ENCODE measurements around the gene EYA2.

DNA sequence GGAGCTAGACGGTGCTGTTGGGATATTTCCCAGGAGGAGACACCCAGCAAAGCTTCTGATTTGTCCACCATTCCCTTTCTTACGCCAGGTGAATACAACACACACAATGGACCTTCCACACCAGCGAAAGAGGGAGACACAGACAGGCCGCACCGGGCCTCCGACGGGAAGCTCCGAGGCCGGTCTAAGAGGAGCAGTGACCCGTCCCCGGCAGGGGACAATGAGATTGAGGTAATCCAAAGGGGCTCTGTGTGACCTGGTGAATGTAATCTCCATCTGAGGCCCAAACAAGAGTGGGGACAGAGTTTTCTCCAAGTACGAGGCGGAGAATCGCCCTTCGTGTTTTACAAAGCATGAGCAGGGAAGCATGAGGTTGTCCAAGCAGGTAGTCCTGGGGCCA, 194.5 kb downstream of the EYA2 start:
- TF ChIP-seq, protein P1, sequence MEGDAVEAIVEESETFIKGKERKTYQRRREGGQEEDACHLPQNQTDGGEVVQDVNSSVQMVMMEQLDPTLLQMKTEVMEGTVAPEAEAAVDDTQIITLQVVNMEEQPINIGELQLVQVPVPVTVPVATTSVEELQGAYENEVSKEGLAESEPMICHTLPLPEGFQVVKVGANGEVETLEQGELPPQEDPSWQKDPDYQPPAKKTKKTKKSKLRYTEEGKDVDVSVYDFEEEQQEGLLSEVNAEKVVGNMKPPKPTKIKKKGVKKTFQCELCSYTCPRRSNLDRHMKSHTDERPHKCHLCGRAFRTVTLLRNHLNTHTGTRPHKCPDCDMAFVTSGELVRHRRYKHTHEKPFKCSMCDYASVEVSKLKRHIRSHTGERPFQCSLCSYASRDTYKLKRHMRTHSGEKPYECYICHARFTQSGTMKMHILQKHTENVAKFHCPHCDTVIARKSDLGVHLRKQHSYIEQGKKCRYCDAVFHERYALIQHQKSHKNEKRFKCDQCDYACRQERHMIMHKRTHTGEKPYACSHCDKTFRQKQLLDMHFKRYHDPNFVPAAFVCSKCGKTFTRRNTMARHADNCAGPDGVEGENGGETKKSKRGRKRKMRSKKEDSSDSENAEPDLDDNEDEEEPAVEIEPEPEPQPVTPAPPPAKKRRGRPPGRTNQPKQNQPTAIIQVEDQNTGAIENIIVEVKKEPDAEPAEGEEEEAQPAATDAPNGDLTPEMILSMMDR (IDR thresholded peaks at IDR 0.05): no peak
- TF ChIP-seq POLR2A (IDR thresholded peaks at IDR 0.05): no peak

Data from prostate gland (tissue), 2 donors.